ENCODE results near the gene TAF8. TPM values are rescaled to one million over a fixed set of nuclear protein-coding genes. Genes with fewer than 3 reads are reported as not detected.

TAF8 gene
- total RNA-seq, 1 experiment from 2014 or later = 35.5 TPM

DNA sequence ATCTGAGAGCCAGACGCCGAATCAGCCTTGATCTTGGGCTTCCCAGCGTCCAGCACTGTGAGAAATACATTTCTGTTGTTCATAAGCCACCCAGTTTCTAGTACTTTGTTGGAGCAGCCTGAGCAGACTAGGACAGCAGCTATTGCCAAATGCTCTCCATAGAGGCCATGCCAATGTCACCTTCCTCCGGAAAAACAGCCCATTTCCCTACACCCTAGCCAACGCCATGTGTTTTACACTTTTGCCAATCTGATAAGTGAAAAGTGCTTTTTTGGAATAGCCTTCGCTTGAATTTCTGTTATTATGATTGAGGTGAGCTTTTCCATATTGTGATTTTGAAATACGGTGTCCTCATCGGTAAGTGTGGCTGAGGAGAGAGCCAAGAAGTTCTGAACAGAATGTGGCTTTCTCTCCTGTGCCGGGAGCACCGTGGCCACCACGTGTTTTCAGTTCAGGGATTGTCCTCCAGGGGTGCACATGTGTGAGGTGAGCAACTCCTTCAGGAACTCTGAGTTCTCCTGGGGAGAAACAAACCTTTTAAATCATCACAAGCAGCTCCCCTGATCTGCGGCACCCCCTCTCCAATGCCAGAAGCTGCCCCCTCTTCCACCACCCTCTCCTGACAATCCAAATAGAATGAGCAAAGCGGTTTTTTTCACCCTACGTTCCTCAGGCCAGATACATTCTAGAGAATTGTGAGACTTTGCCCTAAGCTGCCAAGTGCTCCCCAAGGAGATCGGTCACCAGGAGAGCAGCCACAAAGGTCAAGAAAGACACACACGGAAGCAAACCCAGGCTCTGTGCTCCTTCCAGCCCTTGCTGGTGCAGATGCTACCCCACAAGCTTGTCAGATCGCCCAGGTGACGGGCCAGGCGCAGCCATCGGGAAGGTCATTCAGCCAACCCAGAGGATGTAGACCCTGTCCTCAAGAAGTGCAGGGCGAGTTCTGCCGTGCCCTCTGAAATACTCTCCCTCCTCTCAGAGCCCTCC, 36.0 kb downstream of the TAF8 start:
- ATAC-seq (no peak), DNase-seq (ENCODE audit: low read depth, low spot score) (no peak)
- Histone ChIP-seq H3K4me3 (ENCODE audit: low read depth in 2 of 2, low read length in 2 of 2) (no peak overlapping the region), H3K27me3 (ENCODE audit: control insufficient read depth, insufficient read depth, low read length) (no peaks in the 10 kb centered on the region), H3K36me3 (ENCODE audit: control insufficient read depth, insufficient read depth, low read length) (no peaks in the 10 kb centered on the region), H3K4me1 (ENCODE audit: control insufficient read depth, insufficient read depth, low read length) (peaks cover 10% of the 10 kb centered on the region), H3K27ac (ENCODE audit: low read length) (no peak overlapping the region), H3K9me3 (ENCODE audit: control insufficient read depth, insufficient read depth, low read depth, low read length) (no peaks in the 10 kb centered on the region)
- in situ Hi-C loops (cut with HindIII; ENCODE audit: low pct_unique_long_range_greater_than_20kb, low sequenced_read_pairs) (no loop called here), intact Hi-C loops (cut with micrococcal nuclease; ENCODE audit: unreplicated experiment) (no loop called here)
- CTCF ChIA-PET = interaction anchor here (0.6 to 1.2 kb wide), 2 partner anchors 31 to 54 kb away, joined by 3 read pairs; no protein-coding TSS in a partner anchor
- TF ChIP-seq, protein P1, sequence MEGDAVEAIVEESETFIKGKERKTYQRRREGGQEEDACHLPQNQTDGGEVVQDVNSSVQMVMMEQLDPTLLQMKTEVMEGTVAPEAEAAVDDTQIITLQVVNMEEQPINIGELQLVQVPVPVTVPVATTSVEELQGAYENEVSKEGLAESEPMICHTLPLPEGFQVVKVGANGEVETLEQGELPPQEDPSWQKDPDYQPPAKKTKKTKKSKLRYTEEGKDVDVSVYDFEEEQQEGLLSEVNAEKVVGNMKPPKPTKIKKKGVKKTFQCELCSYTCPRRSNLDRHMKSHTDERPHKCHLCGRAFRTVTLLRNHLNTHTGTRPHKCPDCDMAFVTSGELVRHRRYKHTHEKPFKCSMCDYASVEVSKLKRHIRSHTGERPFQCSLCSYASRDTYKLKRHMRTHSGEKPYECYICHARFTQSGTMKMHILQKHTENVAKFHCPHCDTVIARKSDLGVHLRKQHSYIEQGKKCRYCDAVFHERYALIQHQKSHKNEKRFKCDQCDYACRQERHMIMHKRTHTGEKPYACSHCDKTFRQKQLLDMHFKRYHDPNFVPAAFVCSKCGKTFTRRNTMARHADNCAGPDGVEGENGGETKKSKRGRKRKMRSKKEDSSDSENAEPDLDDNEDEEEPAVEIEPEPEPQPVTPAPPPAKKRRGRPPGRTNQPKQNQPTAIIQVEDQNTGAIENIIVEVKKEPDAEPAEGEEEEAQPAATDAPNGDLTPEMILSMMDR (IDR thresholded peaks at IDR 0.05) = no peak
- TF ChIP-seq TCF7L2 (IDR thresholded peaks at IDR 0.05; ENCODE audit: low read depth, low read length) = no peak
- BruUV-seq (replicated peaks) = no TSS peak
- POLR2A ChIA-PET = interaction anchor here (0.6 kb wide), 1 partner anchor 129 kb away, joined by 3 read pairs; no protein-coding TSS in a partner anchor

DNA sequence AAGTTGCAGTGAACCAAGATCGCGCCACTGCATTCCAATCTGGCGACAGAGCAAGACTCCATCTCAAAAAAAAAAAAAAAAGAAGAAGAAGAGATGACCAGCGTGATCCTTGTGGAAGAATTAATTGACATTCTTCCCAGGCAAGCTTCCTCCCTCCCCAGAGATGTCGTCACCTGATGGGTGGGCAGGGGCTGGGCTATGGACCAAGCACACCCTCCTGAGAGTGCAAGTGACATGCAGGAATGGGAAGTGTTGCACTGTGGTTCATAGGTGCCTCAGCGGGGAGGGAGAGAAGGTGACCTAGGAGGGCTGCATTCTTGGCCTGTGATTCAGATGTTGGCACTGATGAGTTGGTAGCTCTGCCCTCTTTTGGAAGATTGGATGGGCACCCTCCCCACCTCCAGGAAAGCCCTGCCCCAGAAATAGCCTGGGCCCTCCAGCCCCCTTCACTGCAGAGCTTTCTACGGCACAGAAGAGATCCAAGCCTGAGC, 37.8 kb downstream of the TAF8 start:
- ChIA-PET CTCF (interaction anchor here (0.5 to 1.2 kb wide), 2 partner anchors 49 to 109 kb away, joined by 3 to 4 read pairs; no protein-coding TSS in a partner anchor), POLR2A (interaction anchor here (0.6 to 0.7 kb wide), 2 partner anchors 127 to 403 kb away, joined by 4 to 5 read pairs; no protein-coding TSS in a partner anchor)
- ATAC-seq = peak; percentile 71
- DNase-seq (ENCODE audit: low read depth, low spot score) = peak; percentile 51
- Histone ChIP-seq H3K27ac (ENCODE audit: low read length) (no peak overlapping the region; the same call in 1 of the 2 replicates), H3K36me3 (ENCODE audit: control insufficient read depth, insufficient read depth, low read length) (no peaks in the 10 kb centered on the region), H3K4me1 (ENCODE audit: control insufficient read depth, insufficient read depth, low read length) (peaks cover 10% of the 10 kb centered on the region), H3K27me3 (ENCODE audit: control insufficient read depth, insufficient read depth, low read length) (no peaks in the 10 kb centered on the region), H3K9me3 (ENCODE audit: control insufficient read depth, insufficient read depth, low read depth, low read length) (no peaks in the 10 kb centered on the region), H3K4me3 (ENCODE audit: low read depth in 2 of 2, low read length in 2 of 2) (no peak overlapping the region)
- no TSS peak for BruUV-seq (replicated peaks)
- in situ Hi-C loops (cut with HindIII; ENCODE audit: low pct_unique_long_range_greater_than_20kb, low sequenced_read_pairs) (no loop called here), intact Hi-C loops (cut with micrococcal nuclease; ENCODE audit: unreplicated experiment) (no loop called here)
- TF ChIP-seq, protein P2, sequence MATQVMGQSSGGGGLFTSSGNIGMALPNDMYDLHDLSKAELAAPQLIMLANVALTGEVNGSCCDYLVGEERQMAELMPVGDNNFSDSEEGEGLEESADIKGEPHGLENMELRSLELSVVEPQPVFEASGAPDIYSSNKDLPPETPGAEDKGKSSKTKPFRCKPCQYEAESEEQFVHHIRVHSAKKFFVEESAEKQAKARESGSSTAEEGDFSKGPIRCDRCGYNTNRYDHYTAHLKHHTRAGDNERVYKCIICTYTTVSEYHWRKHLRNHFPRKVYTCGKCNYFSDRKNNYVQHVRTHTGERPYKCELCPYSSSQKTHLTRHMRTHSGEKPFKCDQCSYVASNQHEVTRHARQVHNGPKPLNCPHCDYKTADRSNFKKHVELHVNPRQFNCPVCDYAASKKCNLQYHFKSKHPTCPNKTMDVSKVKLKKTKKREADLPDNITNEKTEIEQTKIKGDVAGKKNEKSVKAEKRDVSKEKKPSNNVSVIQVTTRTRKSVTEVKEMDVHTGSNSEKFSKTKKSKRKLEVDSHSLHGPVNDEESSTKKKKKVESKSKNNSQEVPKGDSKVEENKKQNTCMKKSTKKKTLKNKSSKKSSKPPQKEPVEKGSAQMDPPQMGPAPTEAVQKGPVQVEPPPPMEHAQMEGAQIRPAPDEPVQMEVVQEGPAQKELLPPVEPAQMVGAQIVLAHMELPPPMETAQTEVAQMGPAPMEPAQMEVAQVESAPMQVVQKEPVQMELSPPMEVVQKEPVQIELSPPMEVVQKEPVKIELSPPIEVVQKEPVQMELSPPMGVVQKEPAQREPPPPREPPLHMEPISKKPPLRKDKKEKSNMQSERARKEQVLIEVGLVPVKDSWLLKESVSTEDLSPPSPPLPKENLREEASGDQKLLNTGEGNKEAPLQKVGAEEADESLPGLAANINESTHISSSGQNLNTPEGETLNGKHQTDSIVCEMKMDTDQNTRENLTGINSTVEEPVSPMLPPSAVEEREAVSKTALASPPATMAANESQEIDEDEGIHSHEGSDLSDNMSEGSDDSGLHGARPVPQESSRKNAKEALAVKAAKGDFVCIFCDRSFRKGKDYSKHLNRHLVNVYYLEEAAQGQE (IDR thresholded peaks at IDR 0.05; ENCODE audit: insufficient read depth in 1 of 2, low read depth in 2 of 2, low read length in 1 of 2) = no peak
- TF ChIP-seq, protein P1 (IDR thresholded peaks at IDR 0.05) = no peak
- TF ChIP-seq SIN3A (IDR thresholded peaks at IDR 0.05; ENCODE audit: borderline replicate concordance, insufficient read depth, low read depth, low read length) (no peak), POLR2AphosphoS5 (IDR thresholded peaks at IDR 0.05; ENCODE audit: low read depth, low read length) (no peak), TCF7L2 (IDR thresholded peaks at IDR 0.05; ENCODE audit: low read depth, low read length) (no peak)

Data from Panc1 (cell line).